SIG-M5 treated with dmso at 0.1 percent for 504 hours (cell line): ENCODE data around the gene ARHGEF35.
"Not testable (repeated sequence)": the region's sequence is repeated elsewhere in the genome, so short reads cannot be mapped to it uniquely, and the experiment has no call there.

Experiments used
- DNase-seq: peaks from one replicate; lab custom pipeline; 2025; ENCODE audit not compliant: unreplicated experiment; lab: John Stamatoyannopoulos, UW

The ARHGEF35 gene

DNA sequence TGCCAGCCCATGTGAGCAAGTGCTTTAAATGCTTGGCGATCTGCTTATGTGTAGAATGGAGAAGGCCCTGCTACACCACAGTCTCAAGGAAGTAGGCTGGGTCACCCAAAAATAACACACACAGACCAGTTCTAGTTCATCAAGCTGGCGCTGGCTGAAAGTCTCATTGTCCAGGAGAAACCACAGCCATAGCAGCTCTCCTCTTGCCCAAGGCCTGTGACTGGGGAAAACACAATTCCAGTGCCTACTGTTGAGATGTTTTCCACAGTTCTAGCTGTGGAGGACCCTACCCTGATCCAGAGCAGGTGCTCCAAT, 16.5 kb downstream of the ARHGEF35 start:
- DNase-seq = not testable (repeated sequence)

- not testable (repeated sequence) for DNase-seq
Observed at GRCh38 chr7:144178380-144179164, 17.1 kb downstream of the ARHGEF35 start.

GRCh38 chr7:144174613-144175012, 21.0 kb downstream of the ARHGEF35 start:
- DNase-seq = no peak

DNA sequence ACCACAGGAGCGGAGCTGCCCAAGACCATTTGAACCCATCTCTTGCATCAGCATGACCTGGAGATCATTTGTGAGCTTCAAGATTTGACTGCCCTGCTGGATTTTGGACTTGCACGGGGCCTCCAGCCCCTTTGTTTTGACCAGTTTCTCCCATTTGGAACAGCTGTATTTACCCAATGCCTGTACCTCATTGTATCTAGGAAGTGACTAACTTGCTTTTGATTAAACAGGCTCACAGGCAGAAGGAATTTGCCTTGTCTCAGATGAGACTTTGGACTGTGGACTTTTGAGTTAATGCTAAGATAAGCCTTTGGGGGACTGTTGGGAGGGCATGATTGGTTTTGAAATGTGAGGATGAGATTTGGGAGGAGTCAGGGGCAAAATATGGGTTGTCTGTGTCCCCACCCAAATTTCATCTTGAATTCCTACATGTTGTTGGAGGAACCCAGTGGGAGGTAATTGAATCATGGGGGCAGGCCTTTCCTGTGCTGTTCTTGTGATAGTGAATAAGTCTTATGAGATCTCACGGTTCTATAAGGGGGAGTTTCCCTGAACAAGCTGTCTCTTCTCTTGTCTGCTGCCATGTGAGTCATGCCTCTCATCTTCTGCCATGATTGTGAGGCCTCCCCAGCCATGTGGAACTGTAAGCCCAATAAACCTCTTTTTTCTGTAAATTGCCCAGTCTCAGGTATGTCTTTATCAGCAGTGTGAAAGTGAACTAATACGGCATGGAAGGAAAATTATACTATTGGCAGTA, 23.9 kb downstream of the ARHGEF35 start:
- not testable (repeated sequence) for DNase-seq

DNA sequence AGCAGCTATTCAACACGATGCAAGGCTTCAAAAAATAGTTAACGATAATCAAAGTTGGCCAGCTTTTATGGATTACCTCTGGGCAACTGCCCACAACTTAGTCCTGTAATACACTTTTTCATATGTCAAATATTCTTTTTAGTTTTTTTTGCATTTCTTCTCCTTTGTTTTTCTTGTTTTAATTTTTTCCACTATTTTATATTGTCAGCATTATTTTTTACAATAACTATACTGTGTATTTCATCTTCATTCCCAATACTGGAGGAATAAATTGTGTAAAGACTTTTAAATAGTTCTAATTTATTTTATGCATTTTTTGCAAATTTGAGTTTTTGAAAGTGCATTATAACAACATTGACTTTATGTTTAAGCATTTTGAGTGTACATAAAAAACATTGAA, 30.8 kb downstream of the ARHGEF35 start:
- no peak for DNase-seq

GRCh38 chr7:144158861-144159260, 36.8 kb downstream of the ARHGEF35 start:
- DNase-seq = no peak

DNA sequence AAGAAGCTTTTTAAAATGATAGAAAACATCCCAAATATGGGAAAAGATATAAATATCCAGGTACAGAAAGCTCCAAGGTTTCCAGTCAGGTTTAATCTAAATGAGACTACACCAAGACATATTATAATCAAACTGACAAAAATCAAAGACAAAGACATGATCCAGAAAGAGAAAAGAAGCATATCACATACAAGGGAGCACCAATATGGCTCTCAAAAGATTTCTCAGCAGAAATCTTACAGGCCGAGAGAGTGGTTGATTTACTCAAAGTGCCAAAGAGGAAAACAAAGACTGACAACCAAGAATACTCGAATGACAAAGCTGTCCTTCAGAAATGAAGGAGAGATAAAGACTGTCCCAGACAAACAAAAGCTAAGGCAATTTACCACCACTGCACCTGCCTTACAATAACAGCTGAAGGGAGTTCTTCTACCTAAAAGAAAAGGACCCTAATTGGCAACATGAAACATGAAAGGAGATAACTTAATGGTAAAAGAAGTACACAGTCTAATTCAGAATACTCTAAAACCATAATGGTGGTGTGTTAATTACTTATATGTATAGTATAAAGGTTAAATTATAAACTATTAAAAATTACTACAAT, 47.3 kb downstream of the ARHGEF35 start:
- no peak for DNase-seq

GRCh38 chr7:144144426-144144825, 51.2 kb downstream of the ARHGEF35 start:
- DNase-seq = no peak

- DNase-seq = no peak
Observed at GRCh38 chr7:144142187-144142586, 53.4 kb downstream of the ARHGEF35 start.

- no peak for DNase-seq
Observed at GRCh38 chr7:144137501-144137900, 58.1 kb downstream of the ARHGEF35 start.
